Progenitor cell of endocrine pancreas (in vitro differentiated cells): ENCODE data around the gene CCDC38. TPM values are rescaled to one million over a fixed set of nuclear protein-coding genes. Genes with fewer than 3 reads are reported as not detected.

ENCODE experiments used
- DNase-seq: peaks from one replicate; pipeline ENCODE4 v3.0.0; 2021; ENCODE audit warnings: low spot score; ENCODE audit not compliant: unreplicated experiment
- H3K27ac Mint-ChIP-seq: 2 replicates; pipeline ENCODE4 v1.8.0; 2021; ENCODE audit warnings: mild to moderate bottlenecking, moderate library complexity, mixed read lengths
- H3K27me3 Mint-ChIP-seq: 2 replicates; pipeline ENCODE4 v1.8.0; 2021; ENCODE audit warnings: mixed read lengths
- H3K36me3 Mint-ChIP-seq: 2 replicates; pipeline ENCODE4 v1.8.0; 2022; ENCODE audit warnings: mixed read lengths; ENCODE audit not compliant: insufficient read depth
- H3K4me1 Mint-ChIP-seq: 2 replicates; pipeline ENCODE4 v1.8.0; 2021; ENCODE audit warnings: low read depth, mixed read lengths
- H3K4me3 Mint-ChIP-seq: 2 replicates; pipeline ENCODE4 v1.8.0; 2021; ENCODE audit warnings: low read depth, mild to moderate bottlenecking, moderate library complexity, mixed read lengths
- H3K9me3 Mint-ChIP-seq: 2 replicates; pipeline ENCODE4 v1.8.0; 2021; ENCODE audit warnings: low read depth, mixed read lengths
- CTCF ChIP-seq: fragments of 200-600 bp; sonication (generic); IDR thresholded peaks from one replicate; pipeline ENCODE4 v1.5.0; 2021; ENCODE audit warnings: antibody characterized with exemption, mild to moderate bottlenecking; ENCODE audit not compliant: unreplicated experiment
- total RNA-seq: library from RNA; stranded (reverse); gene quantifications from 2 replicates; pipeline ENCODE4 v1.2.1, GENCODE V29; 2021

Gene CCDC38
- total RNA-seq, 1 donor from 2014 or later, result not detected

- Mint-ChIP-seq H3K27ac (no peak overlapping the region), H3K27me3 (peaks cover 5% of the 10 kb centered on the region), H3K4me1 (peaks cover 2% of the 10 kb centered on the region), H3K36me3 (no peaks in the 10 kb centered on the region), H3K9me3 (no peaks in the 10 kb centered on the region), H3K4me3 (no peak overlapping the region)
- no peak for DNase-seq
- TF ChIP-seq CTCF, result no peak
Measured at GRCh38 chr12:95837240-95838038, 105.0 kb downstream of the CCDC38 start.

DNA sequence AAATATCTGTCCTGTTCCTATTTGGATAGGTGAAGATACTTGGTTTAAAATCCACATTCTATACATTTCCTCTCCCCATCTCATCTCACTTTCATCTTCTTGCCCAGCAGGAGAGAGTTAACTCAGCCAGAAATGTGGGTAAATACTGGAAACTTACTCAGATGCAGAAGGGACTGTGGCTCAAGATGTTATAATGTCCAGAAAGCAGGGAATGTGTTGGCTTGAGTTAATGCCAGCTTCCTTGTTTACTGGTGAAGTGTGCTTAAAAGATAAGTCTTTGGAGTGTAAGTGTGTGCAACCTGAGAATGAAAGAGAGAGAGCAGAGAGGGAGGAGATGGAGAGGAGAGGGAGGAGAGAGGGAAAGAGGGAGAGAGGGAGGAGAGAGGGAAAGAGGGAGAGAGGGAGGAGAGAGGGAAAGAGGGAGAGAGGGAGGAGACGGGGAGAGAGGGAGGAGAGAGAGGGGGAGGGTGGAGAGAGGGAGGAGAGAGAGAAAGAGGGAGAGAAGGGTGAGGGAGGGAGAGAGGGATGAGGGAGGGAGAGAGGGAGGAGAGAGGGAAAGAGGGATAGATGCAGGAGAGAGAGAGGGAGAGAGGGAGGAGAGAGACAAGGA is 105.7 kb downstream of the CCDC38 start:
- no peak for DNase-seq

GRCh38 chr12:95836185-95836609 is 106.2 kb downstream of the CCDC38 start:
- Mint-ChIP-seq H3K4me3 (no peak overlapping the region), H3K9me3 (no peaks in the 10 kb centered on the region), H3K4me1 (peaks cover 2% of the 10 kb centered on the region), H3K27ac (no peak overlapping the region), H3K36me3 (no peaks in the 10 kb centered on the region), H3K27me3 (peaks cover 5% of the 10 kb centered on the region)
- no peak for DNase-seq
- TF ChIP-seq CTCF, result no peak

More for the DNA sequence above, 105.7 kb downstream of the CCDC38 start:
- peaks cover 5% of the 10 kb centered on the region for H3K27me3 Mint-ChIP-seq
- H3K36me3 Mint-ChIP-seq, result no peaks in the 10 kb centered on the region
- H3K27ac Mint-ChIP-seq, result no peak overlapping the region
- no peak overlapping the region for H3K4me3 Mint-ChIP-seq
- H3K9me3 Mint-ChIP-seq, result no peaks in the 10 kb centered on the region
- TF ChIP-seq CTCF, result no peak
- peaks cover 2% of the 10 kb centered on the region for H3K4me1 Mint-ChIP-seq

DNA sequence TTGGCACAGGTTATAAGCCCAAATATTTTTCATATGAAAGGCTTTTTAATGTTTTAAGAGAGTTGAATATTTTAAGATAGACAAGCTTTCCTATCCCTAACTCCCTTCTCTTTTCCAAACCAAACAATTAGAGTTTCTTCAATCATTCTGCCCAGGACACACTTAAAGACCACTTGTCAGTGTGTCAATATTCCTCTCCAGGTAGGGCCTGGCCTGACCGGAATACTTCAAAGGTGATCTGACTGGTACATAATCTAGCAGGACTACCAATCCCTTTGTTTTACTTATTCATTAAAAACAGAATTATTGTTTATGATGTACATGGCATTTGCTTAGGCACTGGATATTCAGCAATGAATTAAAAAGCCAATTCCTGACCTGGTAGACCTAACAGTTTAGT is 107.8 kb downstream of the CCDC38 start:
- no peak for DNase-seq
- H3K27me3 Mint-ChIP-seq, result peaks cover 8% of the 10 kb centered on the region
- TF ChIP-seq CTCF, result no peak
- H3K4me3 Mint-ChIP-seq, result no peak overlapping the region
- H3K9me3 Mint-ChIP-seq, result no peaks in the 10 kb centered on the region
- H3K4me1 Mint-ChIP-seq, result peaks cover 2% of the 10 kb centered on the region
- H3K27ac Mint-ChIP-seq, result no peak overlapping the region
- H3K36me3 Mint-ChIP-seq, result no peaks in the 10 kb centered on the region

GRCh38 chr12:95830335-95831089 is 111.9 kb downstream of the CCDC38 start:
- no peak for TF ChIP-seq CTCF
- H3K4me3 Mint-ChIP-seq, result no peak overlapping the region
- no peak for DNase-seq
- H3K4me1 Mint-ChIP-seq, result no peaks in the 10 kb centered on the region
- H3K27me3 Mint-ChIP-seq, result peaks cover 3% of the 10 kb centered on the region
- no peak overlapping the region for H3K27ac Mint-ChIP-seq
- H3K36me3 Mint-ChIP-seq, result no peaks in the 10 kb centered on the region
- H3K9me3 Mint-ChIP-seq, result no peaks in the 10 kb centered on the region
